Ovary (tissue), 9 donors: Measurements from ENCODE around the gene WDFY1. TPM values are rescaled to one million over a fixed set of nuclear protein-coding genes. Genes with fewer than 3 reads are reported as not detected.
A peak's percentile ranks its signal among the peaks of the same experiment; 100 is the strongest.

Experiments used
- DNase-seq, 5 donors: peaks; one replicate each; pipeline ENCODE4 v3.0.0-alpha.2; 2019 to 2020
- H3K27ac ChIP-seq, 2 donors: fragments of 200-600 bp; one replicate each; pipeline versions ENCODE4 v1.5.1 to v1.8.0; 2019 to 2022
- H3K27me3 ChIP-seq: fragments of 200-600 bp; one replicate; pipeline ENCODE4 v1.8.0; 2022
- H3K36me3 ChIP-seq: fragments of 200-600 bp; sonication (generic); one replicate; pipeline ENCODE4 v1.5.1; 2019
- H3K4me1 ChIP-seq: one replicate; pipeline ENCODE4 v1.8.1; 2013; ENCODE audit warnings: mild to moderate bottlenecking, moderate library complexity; ENCODE audit not compliant: insufficient read depth
- H3K4me3 ChIP-seq: fragments of 200-600 bp; sonication (generic); one replicate; pipeline ENCODE4 v1.5.1; 2017
- H3K9me3 ChIP-seq, 2 donors: fragments of 200-600 bp in 1 of 2; sonication (generic) in 1 of 2; one replicate each; pipeline versions ENCODE4 v1.5.1 to v1.8.1; 2013 to 2019; ENCODE audit warnings: mild to moderate bottlenecking in 1 of 2, moderate library complexity in 1 of 2
- CTCF ChIP-seq, 3 donors: fragments of 450-650 bp in 2 of 3; fragments of 200-600 bp in 1 of 3; IDR thresholded peaks; one replicate each; pipeline versions ENCODE4 v1.5.1 to v1.8.0; 2016 to 2022; ENCODE audit warnings: antibody characterized with exemption in 3 of 3, mild to moderate bottlenecking in 1 of 3
- EP300 ChIP-seq: sonication (generic); formaldehyde crosslinking; IDR thresholded peaks from one replicate; pipeline ENCODE4 v1.6.1; 2017; ENCODE audit warnings: antibody characterized with exemption
- POLR2A ChIP-seq: fragments of 450-650 bp; IDR thresholded peaks from one replicate; pipeline ENCODE4 v1.6.1; 2017; ENCODE audit warnings: antibody characterized with exemption, mild to moderate bottlenecking, moderate library complexity
- WGBS, 3 donors: extraction: QIAGEN DNeasy Blood & Tissue Kit in 1 of 3; methylation state at CpG; one replicate each; pipeline versions ENCODE4 v1.1.5 to v1.1.7; 2013 to 2017; 5-methylcytosine and 5-hydroxymethylcytosine counted together
- intact Hi-C, 4 donors: fragments of 100-400 bp; cut with DNase I; formaldehyde crosslinking; loops; one replicate each; pipeline versions ENCODE4 v1.11.0 to v1.15.1; 2022 to 2023
- polyA plus RNA-seq, 2 donors: library from polyadenylated mRNA; stranded (reverse); fragments of 200-250 nt in 1 of 2; fragments of 350-450 nt in 1 of 2; fragmentation: Illumina TruSeq in 1 of 2; extraction: RNeasy Lipid Tissue Mini Kit (QIAGEN cat#74804) in 1 of 2; gene quantifications; one replicate each; pipeline ENCODE4 v1.2.3, GENCODE V29; 2013 to 2014
- total RNA-seq, 7 donors: library from RNA; depleted of rRNA in 2 of 7; stranded (reverse); fragments of >200 nt in 2 of 7; fragmentation: NEBNext Ultra II Directional in 3 of 7; extraction: Animal tissue kit (Norgen Biotek cat#: 25700) in 3 of 7; gene quantifications; one replicate each; pipeline versions ENCODE4 v1.1.0 to v1.2.4, GENCODE V29; 2016 to 2023
- donor health status: DM: no; HTN: no; CAD: no; lungs with moderate emphysema.
- donor health status: DM: no; HTN: no; CAD: no.
- donor health status: Bipolar disorder and iron deficiency.
- donor health status: DM: yes; HTN: yes; CAD: no.
- donor health status: DM: no; HTN: no; CAD: no.
- donor health status: DM: yes; HTN: yes; CAD: no.

WDFY1 gene
- total and polyA plus RNA-seq, 9 donors, result 21.2 to 50.1 (median 39.6) TPM

GRCh38 chr2:223973606-223974005, 28.5 kb upstream of the WDFY1 start:
- TF ChIP-seq EP300, result no peak
- TF ChIP-seq POLR2A, result no peak
- TF ChIP-seq CTCF (IDR thresholded peaks at IDR 0.05), result no peak
- Histone ChIP-seq H3K4me3 (no peak overlapping the region), H3K4me1 (no peaks in the 10 kb centered on the region), H3K27me3 (no peaks in the 10 kb centered on the region), H3K36me3 (no peaks in the 10 kb centered on the region), H3K27ac (no peak overlapping the region), H3K9me3 (no peaks in the 10 kb centered on the region)
- intact Hi-C loops, result no loop called here
- DNase-seq, result no peak
- 96 to 99% (median 97%) methylated on average over 3 of the region's 3 CpGs for WGBS, 3 donors

GRCh38 chr2:223972656-223973102, 27.5 kb upstream of the WDFY1 start:
- 65 to 74% (median 67%) methylated on average over 7 of the region's 7 CpGs for WGBS, 3 donors
- H3K4me3 ChIP-seq, result no peak overlapping the region
- H3K27ac ChIP-seq, result no peak overlapping the region
- DNase-seq, result no peak
- H3K36me3 ChIP-seq, result no peaks in the 10 kb centered on the region
- no peaks in the 10 kb centered on the region for H3K4me1 ChIP-seq
- no peaks in the 10 kb centered on the region for H3K27me3 ChIP-seq
- intact Hi-C loops, result no loop called here
- no peaks in the 10 kb centered on the region for H3K9me3 ChIP-seq
- TF ChIP-seq EP300 (no peak), CTCF (IDR thresholded peaks at IDR 0.05) (no peak), POLR2A (no peak)

- WGBS, 3 donors, result 83 to 86% (median 85%) methylated on average over 5 of the region's 5 CpGs
- H3K27ac ChIP-seq, result no peak overlapping the region
- no peak overlapping the region for H3K4me3 ChIP-seq
- DNase-seq, result no peak
- no peaks in the 10 kb centered on the region for H3K27me3 ChIP-seq
- TF ChIP-seq POLR2A (no peak), EP300 (no peak), CTCF (IDR thresholded peaks at IDR 0.05) (no peak)
- H3K4me1 ChIP-seq, result no peaks in the 10 kb centered on the region
- H3K36me3 ChIP-seq, result no peaks in the 10 kb centered on the region
- intact Hi-C loops, result no loop called here
- H3K9me3 ChIP-seq, result no peaks in the 10 kb centered on the region
Observed at GRCh38 chr2:223971731-223972130, 26.6 kb upstream of the WDFY1 start.

GRCh38 chr2:223970343-223971128, 25.4 kb upstream of the WDFY1 start:
- intact Hi-C loops, result no loop called here
- 43 to 55% (median 54%) methylated on average over 8 of the region's 8 CpGs for WGBS, 3 donors
- H3K27ac ChIP-seq, result no peak overlapping the region
- no peak overlapping the region for H3K4me3 ChIP-seq
- H3K4me1 ChIP-seq, result no peaks in the 10 kb centered on the region
- H3K27me3 ChIP-seq, result no peaks in the 10 kb centered on the region
- TF ChIP-seq CTCF (IDR thresholded peaks at IDR 0.05), result peak; percentile 78 to 85 (median 84)
- no peak for TF ChIP-seq EP300
- no peaks in the 10 kb centered on the region for H3K9me3 ChIP-seq
- peak in 2 of 5 donors; percentile 17 to 60 for DNase-seq
- H3K36me3 ChIP-seq, result no peaks in the 10 kb centered on the region
